ENCODE data around the gene RHBDF2. TPM values are rescaled to one million over a fixed set of nuclear protein-coding genes. Genes with fewer than 3 reads are reported as not detected.

RHBDF2 gene
- total RNA-seq, 1 donor from 2014 or later, result 34.5 TPM

- DNase-seq, result no peak
Observed at GRCh38 chr17:76499267-76499667, 2.0 kb downstream of the RHBDF2 start.

- DNase-seq, result no peak
Observed at GRCh38 chr17:76498876-76499251, 2.4 kb downstream of the RHBDF2 start.

- peak; percentile 92 for DNase-seq
Observed at GRCh38 chr17:76497979-76498875, 3.0 kb downstream of the RHBDF2 start.

GRCh38 chr17:76497699-76497978, 3.6 kb downstream of the RHBDF2 start:
- DNase-seq, result no peak

- no peak for DNase-seq
Observed at GRCh38 chr17:76496464-76496863, 4.8 kb downstream of the RHBDF2 start.

- DNase-seq, result no peak
Observed at GRCh38 chr17:76495663-76496400, 5.4 kb downstream of the RHBDF2 start.

- no peak for DNase-seq
Observed at GRCh38 chr17:76493505-76494167, 7.6 kb downstream of the RHBDF2 start.

- DNase-seq, result peak; percentile 78
Observed at GRCh38 chr17:76492989-76493501, 8.2 kb downstream of the RHBDF2 start.

GRCh38 chr17:76492123-76492988, 8.9 kb downstream of the RHBDF2 start:
- DNase-seq, result no peak

- no peak for DNase-seq
Observed at GRCh38 chr17:76491271-76492122, 9.7 kb downstream of the RHBDF2 start.

- DNase-seq, result no peak
Observed at GRCh38 chr17:76490112-76490710, 11.0 kb downstream of the RHBDF2 start.

GRCh38 chr17:76487451-76488192, 13.6 kb downstream of the RHBDF2 start:
- DNase-seq, result no peak

GRCh38 chr17:76485569-76485968, 15.7 kb downstream of the RHBDF2 start:
- peak; percentile 69 for DNase-seq

GRCh38 chr17:76484228-76484725, 16.9 kb downstream of the RHBDF2 start:
- DNase-seq, result no peak

GRCh38 chr17:76481071-76481655, 20.1 kb downstream of the RHBDF2 start:
- no peak for DNase-seq

GRCh38 chr17:76480632-76481031, 20.6 kb downstream of the RHBDF2 start:
- no peak for DNase-seq

- no peak for DNase-seq
Observed at GRCh38 chr17:76479515-76480060, 21.6 kb downstream of the RHBDF2 start.

GRCh38 chr17:76478730-76479514, 22.3 kb downstream of the RHBDF2 start:
- DNase-seq, result no peak

All from dermis blood vessel endothelial cell (primary cell).